H1 (cell line): ENCODE results near the gene TYSND1. TPM values are rescaled to one million over a fixed set of nuclear protein-coding genes. Genes with fewer than 3 reads are reported as not detected.

Experiments
- CTCF ChIA-PET: fragments of 300-600 bp; sonication (Branson Sonifier 250); formaldehyde crosslinking; loops from one replicate; lab custom pipeline; 2021; ENCODE audit not compliant: partially characterized antibody; lab: Charles Lee
- POLR2A ChIA-PET: fragments of 300-600 bp; sonication (Branson Sonifier 250); formaldehyde crosslinking; loops from one replicate; lab custom pipeline; 2021; ENCODE audit warnings: inconsistent platforms; ENCODE audit not compliant: partially characterized antibody; lab: Charles Lee
- DNase-seq, 2 experiments: peaks; one replicate each; pipeline versions ENCODE4 v3.0.0 to v3.0.0-alpha.2; 2010 to 2022; ENCODE audit warnings: low spot score in 2 of 2, low read depth in 1 of 2, mixed read lengths in 1 of 2
- FAIRE-seq: peaks from 2 replicates; lab custom pipeline; 2011; peaks lifted over from hg19 to GRCh38; lab: Jason Lieb, UNC
- H2AFZ ChIP-seq: 2 replicates; pipeline ENCODE4 v1.8.1; 2012; ENCODE audit warnings: low read length, inconsistent platforms
- H2AK5ac ChIP-seq: 2 replicates; pipeline ENCODE4 v1.6.1; 2013; ENCODE audit warnings: low read depth, low read length
- H2BK120ac ChIP-seq: replicated peaks from 2 replicates; pipeline ENCODE3; 2013; ENCODE audit warnings: low read depth, low read length, inconsistent platforms
- H2BK12ac ChIP-seq: 2 replicates; pipeline ENCODE4 v1.6.1; 2013; ENCODE audit warnings: low read depth, low read length
- H2BK15ac ChIP-seq: 2 replicates; pipeline ENCODE4 v1.6.1; 2013; ENCODE audit warnings: low read length
- H2BK20ac ChIP-seq: 2 replicates; pipeline ENCODE4 v1.6.1; 2013; ENCODE audit warnings: low read length
- H2BK5ac ChIP-seq: 2 replicates; pipeline ENCODE4 v1.6.1; 2013; ENCODE audit warnings: low read depth, low read length
- H3K14ac ChIP-seq: 2 replicates; pipeline ENCODE4 v1.6.1; 2013; ENCODE audit warnings: inconsistent platforms; ENCODE audit not compliant: insufficient read length
- H3K18ac ChIP-seq: 2 replicates; pipeline ENCODE4 v1.6.1; 2013; ENCODE audit warnings: low read length; ENCODE audit errors: extremely low read depth
- H3K23ac ChIP-seq: 2 replicates; pipeline ENCODE4 v1.6.1; 2013; ENCODE audit warnings: inconsistent platforms; ENCODE audit not compliant: insufficient read length
- H3K23me2 ChIP-seq: 2 replicates; pipeline ENCODE4 v1.6.1; 2013; ENCODE audit warnings: low read depth, low read length
- H3K27ac ChIP-seq: 2 replicates; pipeline ENCODE4 v1.6.1; 2011; ENCODE audit warnings: low read depth, low read length, inconsistent platforms
- H3K27me3 ChIP-seq, 4 experiments: replicated peaks in 1 of 4; 1 replicate in 1 of 4; 2 replicates in 3 of 4; pipeline versions ENCODE4 v1.6.1 to v1.8.1; 2011 to 2013; ENCODE audit warnings: low read length in 3 of 4, mild to moderate bottlenecking in 3 of 4, inconsistent platforms in 2 of 4, mixed read lengths in 2 of 4, moderate library complexity in 1 of 4; ENCODE audit not compliant: control insufficient read depth in 3 of 4, insufficient read depth in 3 of 4; ENCODE audit errors: extremely low read depth in 1 of 4
- H3K36me3 ChIP-seq, 4 experiments: 2 replicates each; pipeline versions ENCODE4 v1.6.1 to v1.8.1; 2011 to 2013; ENCODE audit warnings: mild to moderate bottlenecking in 4 of 4, low read length in 3 of 4, moderate library complexity in 2 of 4, control low read depth in 1 of 4, inconsistent platforms in 1 of 4; ENCODE audit not compliant: insufficient read depth in 4 of 4, control insufficient read depth in 2 of 4
- H3K4ac ChIP-seq: replicated peaks from 2 replicates; pipeline ENCODE3; 2013; ENCODE audit warnings: low read length, low read depth, mixed read lengths, inconsistent platforms; ENCODE audit not compliant: insufficient read length
- H3K4me1 ChIP-seq, 4 experiments: replicated peaks in 1 of 4; 1 replicate in 1 of 4; 2 replicates in 3 of 4; pipeline versions ENCODE4 v1.6.1 to v1.8.1; 2011 to 2013; ENCODE audit warnings: low read length in 3 of 4, inconsistent platforms in 2 of 4, mixed read lengths in 1 of 4; ENCODE audit not compliant: insufficient read depth in 4 of 4, control insufficient read depth in 3 of 4
- H3K4me2 ChIP-seq, 2 experiments: 2 replicates each; pipeline versions ENCODE4 v1.6.1 to v1.8.1; 2011 to 2013; ENCODE audit warnings: low read depth in 2 of 2, low read length in 2 of 2, control low read depth in 1 of 2, inconsistent platforms in 1 of 2, mild to moderate bottlenecking in 1 of 2; ENCODE audit not compliant: insufficient read depth in 1 of 2
- H3K4me3 ChIP-seq, 4 experiments: fragments of 200-600, 300-600 bp in 1 of 4; sonication (generic), shearing (Covaris generic), sonication (Bioruptor Twin) in 1 of 4; 2 replicates each; pipeline versions ENCODE4 v1.5.1 to v1.8.1; 2011 to 2016; ENCODE audit warnings: low read length in 4 of 4, low read depth in 3 of 4, control low read depth in 2 of 4, inconsistent platforms in 2 of 4, mild to moderate bottlenecking in 2 of 4, mixed read lengths in 1 of 4, moderate library complexity in 1 of 4; ENCODE audit not compliant: insufficient read depth in 2 of 4; ENCODE audit errors: extremely low read depth in 1 of 4
- H3K56ac ChIP-seq: replicated peaks from 2 replicates; pipeline ENCODE3; 2013; ENCODE audit warnings: low read depth, mild to moderate bottlenecking, mixed read lengths, low read length, inconsistent platforms; ENCODE audit not compliant: insufficient read length
- H3K79me1 ChIP-seq: 2 replicates; pipeline ENCODE4 v1.6.1; 2013; ENCODE audit warnings: low read depth, low read length, control low read depth
- H3K79me2 ChIP-seq, 2 experiments: 2 replicates each; pipeline versions ENCODE4 v1.6.1 to v1.8.1; 2012 to 2013; ENCODE audit warnings: low read length in 2 of 2, mild to moderate bottlenecking in 2 of 2, inconsistent platforms in 1 of 2; ENCODE audit not compliant: insufficient read depth in 2 of 2, control insufficient read depth in 1 of 2
- H3K9ac ChIP-seq, 4 experiments: replicated peaks in 1 of 4; 1 replicate in 1 of 4; 2 replicates in 3 of 4; pipeline versions ENCODE4 v1.6.1 to v1.8.1; 2011 to 2013; ENCODE audit warnings: low read depth in 3 of 4, low read length in 3 of 4, control low read depth in 2 of 4, mild to moderate bottlenecking in 2 of 4, moderate library complexity in 2 of 4, inconsistent platforms in 1 of 4; ENCODE audit errors: extremely low read depth in 1 of 4
- H3K9me3 ChIP-seq, 2 experiments: 2 replicates each; pipeline versions ENCODE4 v1.6.1 to v1.8.1; 2012 to 2013; ENCODE audit warnings: mild to moderate bottlenecking in 2 of 2, moderate library complexity in 2 of 2, control low read depth in 1 of 2, inconsistent platforms in 1 of 2, low read depth in 1 of 2, low read length in 1 of 2, mixed read lengths in 1 of 2; ENCODE audit not compliant: insufficient read depth in 2 of 2
- H4K20me1 ChIP-seq, 2 experiments: replicated peaks in 1 of 2; 2 replicates each; pipeline versions ENCODE3 to v1.8.1; 2011 to 2013; ENCODE audit warnings: inconsistent platforms in 2 of 2, low read length in 2 of 2, mild to moderate bottlenecking in 1 of 2; ENCODE audit not compliant: insufficient read depth in 2 of 2, control insufficient read depth in 1 of 2
- H4K5ac ChIP-seq: 2 replicates; pipeline ENCODE4 v1.6.1; 2013; ENCODE audit warnings: low read length, low read depth, mixed read lengths, inconsistent platforms; ENCODE audit not compliant: insufficient read length
- H4K8ac ChIP-seq: 2 replicates; pipeline ENCODE4 v1.8.0; 2013; ENCODE audit warnings: mild to moderate bottlenecking, moderate library complexity, low read length, inconsistent platforms; ENCODE audit not compliant: insufficient read depth; ENCODE audit errors: extremely low read depth
- H4K91ac ChIP-seq: replicated peaks from 2 replicates; pipeline ENCODE3; 2013; ENCODE audit warnings: low read length, mixed read lengths, inconsistent platforms; ENCODE audit not compliant: insufficient read length
- ATF2 ChIP-seq: IDR thresholded peaks from 2 replicates; pipeline ENCODE4 v1.6.1; 2012; ENCODE audit warnings: low read length, inconsistent platforms
- EZH2 ChIP-seq: fragments of 200-600 bp; sonication (generic); IDR thresholded peaks from 2 replicates; pipeline ENCODE4 v1.7.1; 2012; ENCODE audit warnings: low read depth, mild to moderate bottlenecking, moderate library complexity, low read length, inconsistent platforms; ENCODE audit not compliant: severe bottlenecking
- HDAC2 ChIP-seq, 2 experiments: fragments of 300-600 bp in 1 of 2; sonication (generic) in 1 of 2; IDR thresholded peaks; 2 replicates each; pipeline ENCODE4 v1.6.1; 2011 to 2012; ENCODE audit warnings: low read depth in 2 of 2, low read length in 2 of 2, mild to moderate bottlenecking in 2 of 2, moderate library complexity in 2 of 2, borderline replicate concordance in 1 of 2, inconsistent platforms in 1 of 2
- KDM4A ChIP-seq: IDR thresholded peaks from one replicate; pipeline ENCODE4 v1.7.1; 2012; ENCODE audit warnings: low read depth, mild to moderate bottlenecking, moderate library complexity, low read length, inconsistent platforms; ENCODE audit not compliant: severe bottlenecking
- POLR2AphosphoS5 ChIP-seq: IDR thresholded peaks from 2 replicates; pipeline ENCODE4 v1.6.1; 2011; ENCODE audit warnings: low read depth, low read length
- POU5F1 ChIP-seq: IDR thresholded peaks from 2 replicates; pipeline ENCODE4 v1.6.1; 2011; ENCODE audit warnings: low read depth, mild to moderate bottlenecking, low read length, moderate library complexity
- SAP30 ChIP-seq: fragments of 300-600 bp; sonication (generic); IDR thresholded peaks from 2 replicates; pipeline ENCODE4 v1.7.1; 2012; ENCODE audit warnings: low read length, moderate library complexity, mild to moderate bottlenecking, inconsistent platforms; ENCODE audit not compliant: insufficient read depth, insufficient replicate concordance
- SIN3A ChIP-seq, 2 experiments: IDR thresholded peaks in 1 of 2; conservative IDR thresholded peaks in 1 of 2; 2 replicates each; pipeline ENCODE4 v1.6.1; 2011 to 2012; ENCODE audit warnings: low read length in 2 of 2, improper control_type of control experiment in 1 of 2, low read depth in 1 of 2, mild to moderate bottlenecking in 1 of 2
- TAF1 ChIP-seq: IDR thresholded peaks from 2 replicates; pipeline ENCODE4 v1.6.1; 2011; ENCODE audit warnings: mild to moderate bottlenecking, low read depth, low read length
- TBP ChIP-seq: IDR thresholded peaks from 2 replicates; pipeline ENCODE4 v1.6.1; 2011; ENCODE audit warnings: low read depth, low read length, improper control_type of control experiment
- WGBS, 2 experiments: shearing (Covaris generic) in 1 of 2; methylation state at CpG; one replicate each; pipeline versions ENCODE4 v1.1.6 to v1.1.7; 2013 to 2015; ENCODE audit warnings: low lambda C conversion rate in 2 of 2, mixed read lengths in 2 of 2, inconsistent platforms in 1 of 2, low coverage in 1 of 2, missing lambda C conversion rate in 1 of 2; ENCODE audit not compliant: insufficient replicate concordance in 2 of 2, insufficient coverage in 1 of 2, insufficient read length in 1 of 2; ENCODE audit errors: extremely low coverage in 1 of 2, missing lambda C conversion rate in 1 of 2; 5-methylcytosine and 5-hydroxymethylcytosine counted together
- polyA plus RNA-seq, 7 experiments: library from polyadenylated mRNA; depleted of rRNA in 3 of 7; stranded (reverse) in 5 of 7; unstranded in 2 of 7; fragments of >200 nt in 5 of 7; fragments of 200-250 nt in 2 of 7; gene quantifications; 1 replicate in 5 of 7; 2 replicates in 1 of 7; 4 replicates in 1 of 7; pipeline versions ENCODE4 v1.2.1 to v1.2.3, GENCODE V29; 2011 to 2013; ENCODE audit warnings: missing spikeins in 2 of 7, mixed read lengths in 2 of 7
- total RNA-seq: library from RNA; stranded (reverse); fragmentation: NEBNext Ultra II Directional; extraction: Animal tissue kit (Norgen Biotek cat#: 25700); gene quantifications from 2 replicates; pipeline ENCODE4 v1.2.1, GENCODE V29; 2021

TYSND1 gene
- total and polyA plus RNA-seq, 2 of the 8 experiments (the other 6 are each of a cell fraction or from before 2014, with no cell fraction given): 11.9 to 15.0 TPM

GRCh38 chr10:70166394-70166793, 19.9 kb upstream of the TYSND1 start:
- WGBS, 2 experiments: 94% methylated on average over 3 of the region's 3 CpGs; no CpG with 5 or more reads in 1 of the 2 experiments
- no peak for TF ChIP-seq POU5F1
- TF ChIP-seq SAP30: no peak
- no peak for TF ChIP-seq ATF2
- no peak for TF ChIP-seq EZH2
- no peak for TF ChIP-seq HDAC2 (IDR thresholded peaks at IDR 0.05; ENCODE audit: borderline replicate concordance in 1 of 2, low read depth in 2 of 2, low read length in 2 of 2)
- no peak for TF ChIP-seq TBP
- no peak for TF ChIP-seq SIN3A (conservative IDR thresholded peaks at IDR 0.05 in 1 of 2, IDR thresholded peaks at IDR 0.05 in 1 of 2; ENCODE audit: low read depth in 1 of 2, low read length in 2 of 2)
- TF ChIP-seq POLR2AphosphoS5: no peak
- no peak for TF ChIP-seq TAF1
- no peak for TF ChIP-seq KDM4A

More at GRCh38 chr10:70166394-70166793, 19.9 kb upstream of the TYSND1 start:
- H4K20me1 ChIP-seq: peaks cover 10 to 20% of the 10 kb centered on the region in 2 experiments
- H3K36me3 ChIP-seq: peaks cover 0 to 16% (median 6%) of the 10 kb centered on the region in 4 experiments; a peak in 3 of 8 replicates
- 0 out of 7 replicates have a peak, but pooled peaks cover 0 to 3% (median under 1%) of the 10 kb centered on the region in 4 experiments for H3K4me1 ChIP-seq
- H3K56ac ChIP-seq: no peak overlapping the region
- no peaks in the 10 kb centered on the region for H3K9me3 ChIP-seq
- no peak overlapping the region for H4K91ac ChIP-seq
- ChIA-PET CTCF (interaction anchor here (0.6 kb wide), 1 partner anchor 20 kb away, joined by 3 read pairs; no protein-coding TSS in a partner anchor), POLR2A (interaction anchor here (2.2 kb wide), 1 partner anchor 20 kb away, joined by 6 read pairs; the partner anchor contains the start of gene TYSND1)
- H2BK120ac ChIP-seq: no peak overlapping the region
- H3K9ac ChIP-seq: no peak overlapping the region
- no peak overlapping the region for H3K18ac ChIP-seq
- H3K79me1 ChIP-seq: peaks cover 5% of the 10 kb centered on the region; the same call in 1 of the 2 replicates
- no peak overlapping the region for H3K27ac ChIP-seq
- H3K79me2 ChIP-seq: peaks cover 36 to 83% of the 10 kb centered on the region in 2 experiments
- no peak overlapping the region for H2AK5ac ChIP-seq
- H2BK15ac ChIP-seq: no peak overlapping the region
- H3K27me3 ChIP-seq: no peaks in the 10 kb centered on the region
- H2BK20ac ChIP-seq: no peak overlapping the region
- no peak overlapping the region for H2BK12ac ChIP-seq
- no peak overlapping the region for H3K14ac ChIP-seq
- no peak overlapping the region for H4K5ac ChIP-seq
- H3K4me2 ChIP-seq: no peak overlapping the region
- no peak overlapping the region for H3K4ac ChIP-seq
- H3K23me2 ChIP-seq: peaks cover 6% of the 10 kb centered on the region; the same call in 1 of the 2 replicates
- FAIRE-seq (no peak), DNase-seq (no peak)
- no peak overlapping the region for H3K23ac ChIP-seq
- no peak overlapping the region for H3K4me3 ChIP-seq
- no peak overlapping the region for H2BK5ac ChIP-seq
- H2AFZ ChIP-seq: no peak overlapping the region
- H4K8ac ChIP-seq: no peak overlapping the region
